Cardiac muscle cell (in vitro differentiated cells and primary cell): ENCODE data around the gene TRIO. TPM values are rescaled to one million over a fixed set of nuclear protein-coding genes. Genes with fewer than 3 reads are reported as not detected.

Source experiments
- DNase-seq, 2 donors: peaks; one replicate each; pipeline versions ENCODE4 v3.0.0 to v3.0.0-alpha.2; 2010 to 2017; ENCODE audit warnings: low read depth in 1 of 2, low spot score in 1 of 2
- H3K27ac ChIP-seq: fragments of 200-600 bp; sonication (generic); 2 replicates; pipeline ENCODE4 v1.5.1; 2016
- H3K27me3 ChIP-seq: fragments of 200-600 bp; sonication (generic); 2 replicates; pipeline ENCODE4 v1.6.0; 2016; ENCODE audit warnings: control low read depth
- H3K36me3 ChIP-seq: fragments of 200-600 bp; sonication (generic); 2 replicates; pipeline ENCODE4 v1.5.1; 2016; ENCODE audit warnings: control low read depth
- H3K4me1 ChIP-seq: fragments of 200-600 bp; sonication (generic); 2 replicates; pipeline ENCODE4 v1.8.1; 2017; ENCODE audit warnings: low read depth, mild to moderate bottlenecking, mixed run types
- H3K4me3 ChIP-seq: fragments of 200-600 bp; sonication (generic); 2 replicates; pipeline ENCODE4 v1.5.1; 2016; ENCODE audit warnings: mild to moderate bottlenecking
- H3K9me3 ChIP-seq: fragments of 200-600 bp; sonication (generic); 2 replicates; pipeline ENCODE4 v1.5.1; 2017; ENCODE audit warnings: low read depth, mild to moderate bottlenecking, control low read depth
- polyA plus RNA-seq: library from polyadenylated mRNA; unstranded; fragments of >200 nt; fragmentation: Nextera tagmentation; extraction: Ambion mirVana; gene quantifications from 2 replicates; pipeline ENCODE4 v1.2.1, GENCODE V29; 2016
- total RNA-seq: library from RNA; depleted of rRNA; stranded (reverse); fragments of >200 nt; gene quantifications from 2 replicates; pipeline ENCODE4 v1.2.3, GENCODE V29; 2016
- TF ChIP-seq, protein P1 (sequence below): IDR thresholded peaks from 2 replicates; pipeline ENCODE4 v1.5.1; 2012; ENCODE audit warnings: low read depth, mild to moderate bottlenecking, low read length

The TRIO gene
- total and polyA plus RNA-seq, 2 experiments from 2014 or later = 15.5 to 104 TPM

DNA sequence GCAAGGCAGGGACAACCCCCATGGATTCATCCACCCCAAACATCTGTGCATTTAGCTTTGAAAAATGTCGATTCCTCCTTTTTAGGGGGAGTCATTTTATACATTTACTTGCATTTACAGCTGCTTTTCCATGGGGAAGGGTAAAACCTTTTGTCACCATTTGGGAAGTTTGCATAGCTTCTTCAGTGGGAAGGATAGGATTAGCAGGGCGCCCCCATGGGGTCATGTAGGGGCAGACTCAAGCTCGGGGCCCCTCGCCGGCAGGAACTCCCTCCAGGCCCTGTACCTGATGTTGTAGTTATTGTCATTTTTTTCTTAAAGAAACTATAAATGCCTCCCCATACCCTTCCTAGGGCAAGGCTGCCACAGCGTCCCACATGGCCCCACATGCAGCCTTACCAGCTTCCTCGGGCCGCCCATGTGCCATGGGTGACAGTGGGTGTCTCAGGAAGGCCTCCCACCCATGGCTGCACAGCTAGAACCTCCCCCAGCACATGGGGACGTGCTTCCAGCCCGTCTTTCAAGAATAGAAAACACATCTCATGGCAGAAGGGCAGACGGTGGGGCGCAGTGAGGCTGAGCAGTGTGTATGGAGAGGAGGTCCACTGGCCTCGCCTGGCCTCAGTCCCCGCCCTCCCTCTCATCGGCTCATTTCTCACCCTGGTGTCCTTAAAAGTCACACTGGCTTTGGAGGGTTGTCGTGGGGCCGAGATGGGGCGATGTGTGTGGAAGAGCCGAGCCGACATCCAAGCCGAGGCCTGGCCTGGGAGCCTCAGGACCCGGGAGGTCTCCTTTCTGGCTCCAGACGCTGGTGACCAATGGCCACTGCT is 362.4 kb downstream of the TRIO start:
- Histone ChIP-seq H3K4me1 (no peaks in the 10 kb centered on the region), H3K27me3 (no peaks in the 10 kb centered on the region), H3K9me3 (no peaks in the 10 kb centered on the region), H3K36me3 (peaks cover 22% of the 10 kb centered on the region), H3K4me3 (no peak overlapping the region), H3K27ac (no peak overlapping the region)
- TF ChIP-seq, protein P1, sequence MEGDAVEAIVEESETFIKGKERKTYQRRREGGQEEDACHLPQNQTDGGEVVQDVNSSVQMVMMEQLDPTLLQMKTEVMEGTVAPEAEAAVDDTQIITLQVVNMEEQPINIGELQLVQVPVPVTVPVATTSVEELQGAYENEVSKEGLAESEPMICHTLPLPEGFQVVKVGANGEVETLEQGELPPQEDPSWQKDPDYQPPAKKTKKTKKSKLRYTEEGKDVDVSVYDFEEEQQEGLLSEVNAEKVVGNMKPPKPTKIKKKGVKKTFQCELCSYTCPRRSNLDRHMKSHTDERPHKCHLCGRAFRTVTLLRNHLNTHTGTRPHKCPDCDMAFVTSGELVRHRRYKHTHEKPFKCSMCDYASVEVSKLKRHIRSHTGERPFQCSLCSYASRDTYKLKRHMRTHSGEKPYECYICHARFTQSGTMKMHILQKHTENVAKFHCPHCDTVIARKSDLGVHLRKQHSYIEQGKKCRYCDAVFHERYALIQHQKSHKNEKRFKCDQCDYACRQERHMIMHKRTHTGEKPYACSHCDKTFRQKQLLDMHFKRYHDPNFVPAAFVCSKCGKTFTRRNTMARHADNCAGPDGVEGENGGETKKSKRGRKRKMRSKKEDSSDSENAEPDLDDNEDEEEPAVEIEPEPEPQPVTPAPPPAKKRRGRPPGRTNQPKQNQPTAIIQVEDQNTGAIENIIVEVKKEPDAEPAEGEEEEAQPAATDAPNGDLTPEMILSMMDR = peak; percentile 15
- no peak for DNase-seq

GRCh38 chr5:14506140-14506538 is 363.0 kb downstream of the TRIO start:
- Histone ChIP-seq H3K4me3 (no peak overlapping the region), H3K9me3 (no peaks in the 10 kb centered on the region), H3K27ac (no peak overlapping the region), H3K27me3 (no peaks in the 10 kb centered on the region), H3K4me1 (no peaks in the 10 kb centered on the region), H3K36me3 (peaks cover 22% of the 10 kb centered on the region)
- DNase-seq = no peak
- TF ChIP-seq, protein P1 = no peak

- DNase-seq = no peak
- Histone ChIP-seq H3K4me1 (no peaks in the 10 kb centered on the region), H3K36me3 (peaks cover 22% of the 10 kb centered on the region), H3K27me3 (no peaks in the 10 kb centered on the region), H3K9me3 (no peaks in the 10 kb centered on the region), H3K27ac (no peak overlapping the region), H3K4me3 (no peak overlapping the region)
- TF ChIP-seq, protein P1 = no peak
Observed at GRCh38 chr5:14506661-14507060, 363.5 kb downstream of the TRIO start.

GRCh38 chr5:14507156-14507941 is 364.2 kb downstream of the TRIO start:
- Histone ChIP-seq H3K4me1 (no peaks in the 10 kb centered on the region), H3K9me3 (no peaks in the 10 kb centered on the region), H3K27me3 (no peaks in the 10 kb centered on the region), H3K4me3 (no peak overlapping the region), H3K36me3 (peaks cover 22% of the 10 kb centered on the region), H3K27ac (no peak overlapping the region)
- TF ChIP-seq, protein P1 = no peak
- DNase-seq = no peak

- DNase-seq = no peak
- Histone ChIP-seq H3K9me3 (no peaks in the 10 kb centered on the region), H3K27ac (no peak overlapping the region), H3K4me1 (no peaks in the 10 kb centered on the region), H3K27me3 (no peaks in the 10 kb centered on the region), H3K4me3 (no peak overlapping the region), H3K36me3 (peaks cover 20% of the 10 kb centered on the region)
- TF ChIP-seq, protein P1 = no peak
Observed at GRCh38 chr5:14508046-14508445, 364.9 kb downstream of the TRIO start.
